MCF 10A (cell line): ENCODE data around the gene AMER2. TPM values are rescaled to one million over a fixed set of nuclear protein-coding genes. Genes with fewer than 3 reads are reported as not detected.

Experiments used
- Bru-seq: library from RNA; stranded (reverse); fragments of 400-500 nt; gene quantifications from one replicate; lab custom pipeline; 2021; lab: Mats Ljungman, UMichigan
- BruChase-seq, 2 experiments: library from RNA; stranded (reverse); fragments of 400-500 nt; gene quantifications; one replicate each; lab custom pipeline; 2021; lab: Mats Ljungman, UMichigan
- BruUV-seq: library from RNA; stranded (reverse); fragments of 400-500 nt; replicated peaks from 2 replicates; lab custom pipeline; 2021; lab: Mats Ljungman, UMichigan
- CTCF ChIA-PET: fragments of 300-600 bp; sonication (Branson Sonifier 250); formaldehyde crosslinking; extraction: SDS; loops from one replicate; lab custom pipeline; 2021; ENCODE audit warnings: antibody characterized with exemption, inconsistent platforms; lab: Yijun Ruan, JAX
- POLR2A ChIA-PET: fragments of 300-600, 350-650 bp; sonication (Branson Sonifier 250); formaldehyde crosslinking; extraction: SDS; loops from one replicate; lab custom pipeline; 2020; ENCODE audit warnings: antibody characterized with exemption, inconsistent platforms; lab: Yijun Ruan, JAX
- DNase-seq: peaks from one replicate; pipeline ENCODE4 v3.0.0-alpha.2; 2018; ENCODE audit not compliant: unreplicated experiment
- H3K27ac Mint-ChIP-seq: one replicate; pipeline ENCODE4 v1.8.0; 2022; ENCODE audit warnings: mild to moderate bottlenecking, low read depth, mixed read lengths; ENCODE audit not compliant: unreplicated experiment
- H3K27me3 Mint-ChIP-seq: one replicate; pipeline ENCODE4 v1.8.0; 2022; ENCODE audit warnings: mixed read lengths; ENCODE audit not compliant: insufficient read depth, unreplicated experiment
- H3K36me3 Mint-ChIP-seq: one replicate; pipeline ENCODE4 v1.8.0; 2022; ENCODE audit warnings: mild to moderate bottlenecking, moderate library complexity, mixed read lengths; ENCODE audit not compliant: insufficient read depth, unreplicated experiment
- H3K4me1 Mint-ChIP-seq: one replicate; pipeline ENCODE4 v1.8.0; 2022; ENCODE audit warnings: mixed read lengths; ENCODE audit not compliant: insufficient read depth, unreplicated experiment
- H3K4me3 Mint-ChIP-seq: one replicate; pipeline ENCODE4 v1.8.0; 2022; ENCODE audit warnings: mild to moderate bottlenecking, moderate library complexity, mixed read lengths; ENCODE audit not compliant: unreplicated experiment
- H3K9me3 Mint-ChIP-seq: one replicate; pipeline ENCODE4 v1.8.0; 2022; ENCODE audit warnings: mixed read lengths; ENCODE audit not compliant: unreplicated experiment
- CTCF ChIP-seq: fragments of 200-600 bp; IDR thresholded peaks from one replicate; pipeline ENCODE4 v1.8.0; 2022; ENCODE audit warnings: antibody characterized with exemption, mild to moderate bottlenecking; ENCODE audit not compliant: unreplicated experiment
- intact Hi-C: fragments of 100-400 bp; cut with micrococcal nuclease; formaldehyde crosslinking; loops from 2 replicates; pipeline ENCODE4 v1.14.1; 2022
- long read RNA-seq: library from polyadenylated mRNA; stranded (forward); transcript quantifications from one replicate; pipeline ENCODE4 v2.0.0, GENCODE V29; 2022
- total RNA-seq: library from RNA; stranded (reverse); gene quantifications from 2 replicates; pipeline ENCODE4 v1.2.3, GENCODE V29; 2022

Gene AMER2, protein sequence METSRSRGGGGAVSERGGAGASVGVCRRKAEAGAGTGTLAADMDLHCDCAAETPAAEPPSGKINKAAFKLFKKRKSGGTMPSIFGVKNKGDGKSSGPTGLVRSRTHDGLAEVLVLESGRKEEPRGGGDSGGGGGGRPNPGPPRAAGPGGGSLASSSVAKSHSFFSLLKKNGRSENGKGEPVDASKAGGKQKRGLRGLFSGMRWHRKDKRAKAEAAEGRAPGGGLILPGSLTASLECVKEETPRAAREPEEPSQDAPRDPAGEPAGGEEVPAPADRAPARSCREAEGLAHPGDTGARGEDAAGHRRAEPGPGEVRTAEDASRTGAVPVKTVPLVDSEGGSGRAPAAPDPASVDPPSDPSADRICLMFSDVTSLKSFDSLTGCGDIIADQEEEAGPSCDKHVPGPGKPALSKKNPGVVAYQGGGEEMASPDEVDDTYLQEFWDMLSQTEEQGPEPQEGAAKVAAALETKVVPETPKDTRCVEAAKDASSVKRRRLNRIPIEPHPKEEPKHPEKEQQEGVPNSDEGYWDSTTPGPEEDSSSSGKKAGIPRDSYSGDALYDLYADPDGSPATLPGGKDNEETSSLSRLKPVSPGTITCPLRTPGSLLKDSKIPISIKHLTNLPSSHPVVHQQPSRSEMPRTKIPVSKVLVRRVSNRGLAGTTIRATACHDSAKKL
- not detected in 2 replicates for total RNA-seq
- Bru-seq, nascent RNA = percentile 8 among the genes with signal in this experiment
- not detected for BruChase-seq, experiment 1, labeled RNA remaining after a 6-hour chase
- not detected for BruChase-seq, experiment 2, labeled RNA remaining after a 2-hour chase
- long read RNA-seq = 0 reads

DNA sequence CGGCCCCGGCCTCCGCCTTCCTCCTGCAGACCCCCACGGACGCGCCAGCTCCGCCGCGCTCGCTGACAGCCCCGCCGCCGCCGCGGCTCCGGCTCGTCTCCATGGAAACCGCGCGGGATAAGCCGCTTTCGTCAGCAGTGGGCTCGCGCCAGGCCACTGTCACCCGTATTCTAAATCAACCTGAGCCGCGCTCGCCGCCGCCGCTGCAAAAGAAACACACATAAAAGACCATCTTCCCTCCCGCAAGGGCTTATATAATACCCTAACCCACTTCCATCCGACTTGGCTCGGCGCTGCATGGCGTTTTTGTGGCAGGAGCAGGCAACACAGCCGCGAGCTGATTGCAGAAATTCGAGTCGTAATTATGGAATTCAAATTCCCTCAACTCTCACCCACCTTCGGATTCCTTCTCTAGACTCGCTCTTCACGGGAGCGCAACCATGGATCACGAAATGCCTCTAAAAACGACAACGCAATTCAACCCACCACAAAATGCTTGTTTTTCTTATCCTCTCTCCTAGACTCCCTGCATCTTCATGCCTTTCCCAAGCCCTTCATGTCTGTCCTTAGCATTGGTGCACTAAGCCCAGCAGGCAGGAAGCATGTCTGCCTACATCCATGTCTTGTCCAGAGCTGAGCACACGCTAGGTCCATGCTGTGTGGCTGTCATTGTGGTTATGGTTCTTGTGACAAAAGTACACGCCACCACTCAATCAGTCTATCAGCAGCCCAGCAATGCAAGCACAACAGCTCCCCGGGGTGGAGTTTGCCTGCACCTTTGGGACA is at the start of gene AMER2:
Gene AMER2 (minus strand): TSS at position 772 of the 786 bp plus-strand sequence. CDS start 669 bp downstream, at position 103.
- no TSS peak for BruUV-seq
- Mint-ChIP-seq H3K9me3 (no peaks in the 10 kb centered on the region), H3K4me3 (peak within 1 kb of the TSS; percentile 55), H3K27ac (no peak within 1 kb of the TSS), H3K36me3 (no peaks in the 10 kb centered on the region), H3K4me1 (peaks cover 17% of the 10 kb centered on the region), H3K27me3 (peaks cover 42% of the 10 kb centered on the region)
- TF ChIP-seq CTCF = no peak
- intact Hi-C loops = no loop called here
- no peak for DNase-seq
- POLR2A ChIA-PET = no interaction called here
- CTCF ChIA-PET = interaction anchor here (0.9 kb wide), 1 partner anchor 9 kb away, joined by 3 read pairs; no protein-coding TSS in a partner anchor

- Mint-ChIP-seq H3K27ac (no peak overlapping the region), H3K9me3 (no peaks in the 10 kb centered on the region), H3K4me1 (no peaks in the 10 kb centered on the region), H3K4me3 (no peak overlapping the region), H3K36me3 (no peaks in the 10 kb centered on the region), H3K27me3 (no peaks in the 10 kb centered on the region)
- no peak for DNase-seq
- no peak for TF ChIP-seq CTCF
- ChIA-PET POLR2A (no interaction called here), CTCF (interaction anchor here (0.5 to 1.6 kb wide), 3 partner anchors 15 to 211 kb away, joined by 3 to 8 read pairs (median 3); no protein-coding TSS in a partner anchor)
- BruUV-seq = no TSS peak
- intact Hi-C loops = no loop called here
These were observed 45.9 kb upstream of the AMER2 start for GRCh38 chr13:25218019-25218418.

GRCh38 chr13:25217023-25217885 is 45.2 kb upstream of the AMER2 start:
- H3K27me3 Mint-ChIP-seq = no peaks in the 10 kb centered on the region
- H3K4me3 Mint-ChIP-seq = no peak overlapping the region
- H3K27ac Mint-ChIP-seq = no peak overlapping the region
- BruUV-seq = no TSS peak
- ChIA-PET CTCF (interaction anchor here (0.5 to 1.6 kb wide), 2 partner anchors 16 to 114 kb away, joined by 3 to 8 read pairs; no protein-coding TSS in a partner anchor), POLR2A (no interaction called here)
- DNase-seq = peak; percentile 25
- intact Hi-C loops = no loop called here
- H3K36me3 Mint-ChIP-seq = no peaks in the 10 kb centered on the region
- no peaks in the 10 kb centered on the region for H3K9me3 Mint-ChIP-seq
- TF ChIP-seq CTCF = no peak
- no peaks in the 10 kb centered on the region for H3K4me1 Mint-ChIP-seq
